ENCODE results near the gene KCNJ10. TPM values are rescaled to one million over a fixed set of nuclear protein-coding genes. Genes with fewer than 3 reads are reported as not detected.

The KCNJ10 gene
- total and polyA plus RNA-seq, 2 donors (not counting 3 experiments of a cell fraction or from before 2014, with no cell fraction given), result not detected

DNA sequence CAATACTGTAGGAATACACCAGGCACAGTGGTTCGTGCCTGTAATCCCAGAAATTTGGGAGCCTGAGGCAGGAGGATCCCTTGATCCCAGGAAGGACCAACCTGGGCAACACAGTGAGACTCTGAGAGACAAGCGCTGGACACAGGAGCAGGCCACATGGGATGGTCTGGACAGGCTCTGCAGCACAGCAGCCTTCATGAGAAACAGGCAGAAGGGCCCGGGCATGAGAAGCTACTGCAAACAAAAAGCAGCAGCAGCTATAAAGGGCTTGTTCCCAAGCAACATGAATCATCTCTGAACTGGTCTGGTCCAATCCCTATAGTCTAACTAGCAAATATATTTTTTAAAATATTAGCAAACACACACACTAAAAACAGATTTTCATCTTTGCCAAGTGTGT is 80.4 kb downstream of the KCNJ10 start:
- no peak for DNase-seq (ENCODE audit: low read depth, low spot score)
- no peak for TF ChIP-seq EZH2 (IDR thresholded peaks at IDR 0.05; ENCODE audit: borderline replicate concordance, low read depth, low read length, severe bottlenecking)
- TF ChIP-seq, protein P1, sequence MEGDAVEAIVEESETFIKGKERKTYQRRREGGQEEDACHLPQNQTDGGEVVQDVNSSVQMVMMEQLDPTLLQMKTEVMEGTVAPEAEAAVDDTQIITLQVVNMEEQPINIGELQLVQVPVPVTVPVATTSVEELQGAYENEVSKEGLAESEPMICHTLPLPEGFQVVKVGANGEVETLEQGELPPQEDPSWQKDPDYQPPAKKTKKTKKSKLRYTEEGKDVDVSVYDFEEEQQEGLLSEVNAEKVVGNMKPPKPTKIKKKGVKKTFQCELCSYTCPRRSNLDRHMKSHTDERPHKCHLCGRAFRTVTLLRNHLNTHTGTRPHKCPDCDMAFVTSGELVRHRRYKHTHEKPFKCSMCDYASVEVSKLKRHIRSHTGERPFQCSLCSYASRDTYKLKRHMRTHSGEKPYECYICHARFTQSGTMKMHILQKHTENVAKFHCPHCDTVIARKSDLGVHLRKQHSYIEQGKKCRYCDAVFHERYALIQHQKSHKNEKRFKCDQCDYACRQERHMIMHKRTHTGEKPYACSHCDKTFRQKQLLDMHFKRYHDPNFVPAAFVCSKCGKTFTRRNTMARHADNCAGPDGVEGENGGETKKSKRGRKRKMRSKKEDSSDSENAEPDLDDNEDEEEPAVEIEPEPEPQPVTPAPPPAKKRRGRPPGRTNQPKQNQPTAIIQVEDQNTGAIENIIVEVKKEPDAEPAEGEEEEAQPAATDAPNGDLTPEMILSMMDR (IDR thresholded peaks at IDR 0.05; ENCODE audit: extremely low read depth in 1 of 2, insufficient read depth in 1 of 2, low read depth in 1 of 2, low read length in 2 of 2), result no peak
- no peak for TF ChIP-seq FOS (IDR thresholded peaks at IDR 0.05; ENCODE audit: borderline replicate concordance, insufficient read depth, low read length)
- TF ChIP-seq MYC (IDR thresholded peaks at IDR 0.05; ENCODE audit: low read depth, low read length), result no peak
- no peak for TF ChIP-seq JUN (IDR thresholded peaks at IDR 0.05; ENCODE audit: borderline replicate concordance, insufficient read depth, insufficient read length, low read depth)
- no peak for TF ChIP-seq POLR2AphosphoS5 (IDR thresholded peaks at IDR 0.05; ENCODE audit: insufficient read depth, low read depth, low read length)
- TF ChIP-seq, protein P2, sequence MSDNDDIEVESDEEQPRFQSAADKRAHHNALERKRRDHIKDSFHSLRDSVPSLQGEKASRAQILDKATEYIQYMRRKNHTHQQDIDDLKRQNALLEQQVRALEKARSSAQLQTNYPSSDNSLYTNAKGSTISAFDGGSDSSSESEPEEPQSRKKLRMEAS (IDR thresholded peaks at IDR 0.05; ENCODE audit: insufficient read depth, insufficient read length), result no peak
- TF ChIP-seq POLR2A (IDR thresholded peaks at IDR 0.05; ENCODE audit: low read depth, low read length), result no peak
- TF ChIP-seq GATA2 (IDR thresholded peaks at IDR 0.05; ENCODE audit: insufficient read depth, insufficient read length, low read depth, low read length), result no peak

More for the DNA sequence above, 80.4 kb downstream of the KCNJ10 start:
- ChIA-PET POLR2A (no interaction called here), CTCF (interaction anchor here (8.6 kb wide), 1 partner anchor 17 kb away, joined by 79 read pairs; no protein-coding TSS in a partner anchor)
- no TSS peak for BruUV-seq (replicated peaks)
- no peak overlapping the region for H2AFZ ChIP-seq (ENCODE audit: low read depth, low read length)
- no peak overlapping the region for H3K4me3 ChIP-seq (replicated peaks in 1 of 3; ENCODE audit: insufficient read depth in 1 of 3, low read depth in 1 of 3, low read length in 3 of 3)
- no peaks in the 10 kb centered on the region for H3K36me3 ChIP-seq (ENCODE audit: control insufficient read depth in 2 of 2, extremely low read depth in 1 of 2, insufficient read depth in 2 of 2, low read length in 2 of 2)
- H3K79me2 ChIP-seq (ENCODE audit: control insufficient read depth, insufficient read depth, low read length), result no peaks in the 10 kb centered on the region
- intact Hi-C loops (cut with micrococcal nuclease), result no loop called here
- no peak for FAIRE-seq
- no peak overlapping the region for H3K27ac ChIP-seq (ENCODE audit: insufficient read depth, low read depth, low read length)
- H3K9ac ChIP-seq (replicated peaks; ENCODE audit: extremely low read depth, insufficient read depth, low read length), result no peak overlapping the region
- no peak overlapping the region for H3K4me2 ChIP-seq (ENCODE audit: insufficient read depth, low read length)
- H3K9me3 ChIP-seq (replicated peaks; ENCODE audit: control insufficient read depth, insufficient read depth, low read length), result no peaks in the 10 kb centered on the region
- H3K27me3 ChIP-seq (ENCODE audit: control insufficient read depth in 2 of 2, insufficient read depth in 2 of 2, low read length in 2 of 2), result peaks cover 4 to 12% of the 10 kb centered on the region in 2 experiments
- no peaks in the 10 kb centered on the region for H4K20me1 ChIP-seq (replicated peaks; ENCODE audit: control insufficient read depth, extremely low read depth, insufficient read depth, low read length)
- dilution Hi-C loops (cut with MboI; ENCODE audit: extremely low pct_ligation_motif_present, low sequenced_read_pairs), result no loop called here
- no peaks in the 10 kb centered on the region for H3K9me1 ChIP-seq (replicated peaks; ENCODE audit: control insufficient read depth, extremely low read depth, insufficient read depth, low read length)
- H3K4me1 ChIP-seq (ENCODE audit: control insufficient read depth, extremely low read depth, insufficient read depth, low read length), result no peaks in the 10 kb centered on the region

Measured in endothelial cell of umbilical vein (primary cell).